ACC112 (cell line): ENCODE measurements around the gene MCF2L.
"Not testable (repeated sequence)": the region's sequence is repeated elsewhere in the genome, so short reads cannot be mapped to it uniquely, and the experiment has no call there.

Experiments
- H2AFZ ChIP-seq: fragments of 200-600 bp; sonication (generic); one replicate; pipeline ENCODE4 v1.6.0; 2017; ENCODE audit warnings: antibody characterized with exemption, low read length; ENCODE audit not compliant: unreplicated experiment
- H3K27ac ChIP-seq: fragments of 200-600 bp; sonication (generic); 2 replicates; pipeline ENCODE4 v1.5.1; 2014; ENCODE audit warnings: low read depth, mild to moderate bottlenecking, antibody characterized with exemption, low read length, moderate library complexity
- H3K27me3 ChIP-seq: fragments of 200-600 bp; sonication (generic); 2 replicates; pipeline ENCODE4 v1.6.1; 2014; ENCODE audit warnings: mild to moderate bottlenecking, antibody characterized with exemption, low read length, moderate library complexity, mixed read lengths; ENCODE audit not compliant: insufficient read depth
- H3K36me3 ChIP-seq: fragments of 200-600 bp; sonication (generic); 2 replicates; pipeline ENCODE4 v1.6.1; 2016; ENCODE audit warnings: mild to moderate bottlenecking, antibody characterized with exemption, low read length, moderate library complexity, mixed read lengths; ENCODE audit not compliant: insufficient read depth
- H3K4me1 ChIP-seq: fragments of 200-600 bp; sonication (generic); one replicate; pipeline ENCODE4 v1.6.1; 2016; ENCODE audit warnings: low read length, mixed read lengths; ENCODE audit not compliant: insufficient read depth, unreplicated experiment, control insufficient read depth
- H3K4me3 ChIP-seq: fragments of 200-600 bp; sonication (generic); 2 replicates; pipeline ENCODE4 v1.5.1; 2014; ENCODE audit warnings: mild to moderate bottlenecking, low read depth, low read length
- H3K79me2 ChIP-seq: fragments of 200-600 bp; sonication (generic); one replicate; pipeline ENCODE4 v1.6.0; 2016; ENCODE audit warnings: low read length; ENCODE audit not compliant: control insufficient read depth, unreplicated experiment, insufficient read depth

The MCF2L gene

GRCh38 chr13:113096052-113096744, 127.2 kb downstream of the MCF2L start:
- no peaks in the 10 kb centered on the region for H3K36me3 ChIP-seq
- H3K4me3 ChIP-seq, result no peak overlapping the region
- H3K27me3 ChIP-seq, result peaks cover 37% of the 10 kb centered on the region
- H3K27ac ChIP-seq, result no peak overlapping the region
- H2AFZ ChIP-seq, result no peak overlapping the region
- no peaks in the 10 kb centered on the region for H3K4me1 ChIP-seq
- H3K79me2 ChIP-seq, result no peaks in the 10 kb centered on the region

GRCh38 chr13:113096745-113097305, 127.8 kb downstream of the MCF2L start:
- H2AFZ ChIP-seq, result no peak overlapping the region
- no peak overlapping the region for H3K4me3 ChIP-seq
- no peaks in the 10 kb centered on the region for H3K4me1 ChIP-seq
- H3K27me3 ChIP-seq, result peaks cover 37% of the 10 kb centered on the region
- H3K36me3 ChIP-seq, result no peaks in the 10 kb centered on the region
- H3K27ac ChIP-seq, result no peak overlapping the region
- no peaks in the 10 kb centered on the region for H3K79me2 ChIP-seq

GRCh38 chr13:113097651-113098050, 128.6 kb downstream of the MCF2L start:
- H3K79me2 ChIP-seq, result no peaks in the 10 kb centered on the region

DNA sequence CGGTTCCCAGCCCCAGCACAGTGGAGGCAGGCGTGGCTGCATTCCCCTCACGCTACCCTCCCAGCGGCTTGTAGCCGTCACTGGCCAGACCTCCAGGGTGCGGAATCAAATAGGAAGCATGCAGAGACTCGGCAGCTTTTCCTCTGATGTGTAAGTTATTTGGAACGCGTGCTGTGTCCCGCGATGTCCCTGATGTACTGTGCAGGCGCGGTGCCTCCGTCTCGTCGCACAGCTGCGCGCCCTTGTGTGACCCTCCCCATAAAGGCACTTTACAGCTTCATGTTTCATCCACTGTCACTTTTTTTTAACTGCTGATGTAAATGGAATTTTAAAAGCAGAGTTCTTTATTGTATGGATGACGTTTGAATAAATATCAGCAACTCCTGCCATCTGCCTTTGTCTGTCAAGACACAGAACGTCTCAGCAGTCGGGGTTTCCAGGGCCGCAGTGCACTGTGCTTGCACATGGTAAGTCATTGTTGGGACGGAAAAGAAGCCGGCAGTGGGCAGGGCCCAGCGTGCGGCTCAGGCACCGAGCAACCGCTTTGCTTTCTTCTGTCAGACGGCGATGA, 129.2 kb downstream of the MCF2L start:
- Histone ChIP-seq H3K4me3 (no peak overlapping the region), H3K79me2 (no peaks in the 10 kb centered on the region), H3K4me1 (no peaks in the 10 kb centered on the region), H3K36me3 (no peaks in the 10 kb centered on the region), H3K27ac (no peak overlapping the region), H2AFZ (no peak overlapping the region), H3K27me3 (peaks cover 36% of the 10 kb centered on the region)

More at GRCh38 chr13:113097651-113098050, 128.6 kb downstream of the MCF2L start:
- H3K4me1 ChIP-seq, result no peaks in the 10 kb centered on the region
- no peak overlapping the region for H3K27ac ChIP-seq
- no peaks in the 10 kb centered on the region for H3K36me3 ChIP-seq
- H2AFZ ChIP-seq, result no peak overlapping the region
- peaks cover 37% of the 10 kb centered on the region for H3K27me3 ChIP-seq
- H3K4me3 ChIP-seq, result no peak overlapping the region

GRCh38 chr13:113099142-113099541, 130.1 kb downstream of the MCF2L start:
- Histone ChIP-seq H3K27ac (no peak overlapping the region), H3K36me3 (no peaks in the 10 kb centered on the region), H2AFZ (no peak overlapping the region), H3K4me1 (no peaks in the 10 kb centered on the region), H3K4me3 (no peak overlapping the region), H3K79me2 (no peaks in the 10 kb centered on the region), H3K27me3 (peaks cover 28% of the 10 kb centered on the region)

GRCh38 chr13:113102302-113102701, 133.3 kb downstream of the MCF2L start:
- H3K4me3 ChIP-seq, H2AFZ ChIP-seq, H3K79me2 ChIP-seq, H3K27ac ChIP-seq, H3K36me3 ChIP-seq, H3K4me1 ChIP-seq: not testable (repeated sequence)
- H3K27me3 ChIP-seq, result peaks cover 17% of the 10 kb centered on the region; the same call in 1 of the 2 replicates

DNA sequence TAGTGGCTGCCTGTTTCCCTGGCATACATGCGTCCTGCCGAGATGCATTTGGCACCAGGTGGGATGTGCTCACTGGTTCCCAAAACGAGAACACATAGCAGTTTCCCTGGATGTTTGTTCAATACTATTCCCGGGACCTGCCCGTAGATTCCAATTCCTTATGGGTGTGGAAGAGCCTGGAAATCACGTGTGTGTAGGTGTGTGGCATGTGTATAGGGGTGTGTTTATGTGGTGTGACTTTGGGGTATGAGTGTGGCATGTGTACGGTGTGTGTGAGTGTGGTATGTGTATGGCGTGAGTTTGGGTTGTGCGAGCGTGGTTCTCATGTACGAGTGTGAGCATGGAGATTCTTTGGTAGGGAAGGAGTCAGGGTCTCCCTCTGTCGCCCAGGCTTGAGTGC, 133.7 kb downstream of the MCF2L start:
- H2AFZ ChIP-seq, result no peak overlapping the region
- no peaks in the 10 kb centered on the region for H3K79me2 ChIP-seq
- no peaks in the 10 kb centered on the region for H3K4me1 ChIP-seq
- H3K36me3 ChIP-seq, result no peaks in the 10 kb centered on the region
- H3K27me3 ChIP-seq, result peaks cover 16% of the 10 kb centered on the region; the same call in 1 of the 2 replicates
- no peak overlapping the region for H3K27ac ChIP-seq
- no peak overlapping the region for H3K4me3 ChIP-seq

DNA sequence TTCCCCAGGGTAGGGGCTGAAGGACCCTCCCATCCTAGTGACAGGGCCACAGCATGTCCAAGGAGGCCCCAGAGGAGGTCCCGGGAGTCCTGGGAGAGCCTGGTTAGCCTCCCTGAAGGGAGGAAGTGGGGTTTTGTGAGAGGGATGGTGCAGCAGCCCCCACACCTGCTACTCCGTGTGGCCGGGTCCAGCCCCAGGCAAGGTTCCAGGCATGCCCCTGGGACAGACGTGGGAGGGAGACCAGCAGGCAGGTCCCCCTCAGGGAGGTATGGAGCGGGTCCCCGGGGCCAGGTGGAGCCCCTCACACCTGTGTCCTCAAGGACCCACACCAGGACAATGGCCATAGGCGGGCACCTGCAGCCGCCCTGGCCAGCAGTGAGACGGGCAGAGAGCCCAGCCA, 134.6 kb downstream of the MCF2L start:
- no peak overlapping the region for H3K4me3 ChIP-seq
- no peak overlapping the region for H2AFZ ChIP-seq
- H3K36me3 ChIP-seq, result no peaks in the 10 kb centered on the region
- peaks cover 6% of the 10 kb centered on the region; the same call in 1 of the 2 replicates for H3K27me3 ChIP-seq
- no peaks in the 10 kb centered on the region for H3K4me1 ChIP-seq
- no peak overlapping the region for H3K27ac ChIP-seq
- no peaks in the 10 kb centered on the region for H3K79me2 ChIP-seq

DNA sequence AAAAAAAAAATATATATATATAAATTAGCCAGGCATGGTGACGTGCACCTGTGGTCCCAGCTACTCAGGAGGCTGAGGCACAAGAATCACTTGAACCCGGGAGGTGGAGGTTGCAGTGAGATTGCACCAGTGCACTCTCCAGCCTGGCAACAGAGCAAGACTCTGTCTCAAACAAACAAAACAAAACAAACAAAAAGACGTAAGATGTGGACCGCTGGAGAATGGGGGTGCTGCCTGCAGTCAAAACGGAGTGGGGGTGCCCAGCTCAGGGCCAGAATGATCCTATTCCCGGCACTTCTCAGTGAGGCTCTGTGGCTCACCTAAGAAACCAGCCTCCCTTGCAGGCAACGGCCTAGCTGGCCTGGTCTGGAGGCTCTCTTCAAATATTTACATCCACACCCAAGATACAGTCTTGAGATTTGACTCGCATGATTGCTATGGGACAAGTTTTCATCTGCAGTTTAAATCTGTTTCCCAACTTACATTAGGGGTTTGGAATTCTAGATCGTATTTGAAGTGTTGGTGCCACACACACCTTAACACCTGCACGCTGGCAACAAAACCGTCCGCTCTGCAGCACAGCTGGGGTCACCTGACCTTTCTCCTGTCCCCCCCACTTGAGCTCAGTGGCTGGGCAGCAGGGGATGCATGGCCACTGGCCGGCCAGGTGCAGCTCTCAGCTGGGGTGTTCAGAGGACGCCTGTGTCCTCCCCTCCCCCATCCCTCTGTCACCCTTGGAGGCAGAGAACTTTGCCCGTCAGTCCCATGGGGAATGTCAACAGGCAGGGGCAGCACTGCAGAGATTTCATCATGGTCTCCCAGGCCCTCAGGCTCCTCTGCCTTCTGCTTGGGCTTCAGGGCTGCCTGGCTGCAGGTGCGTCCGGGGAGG, 136.3 kb downstream of the MCF2L start, which contains the start of gene F7:
Gene F7 (plus strand): TSS at position 760 of the 889 bp plus-strand sequence. CDS start 51 bp downstream, at position 811.
- no peaks in the 10 kb centered on the region for H3K4me1 ChIP-seq
- no peaks in the 10 kb centered on the region for H3K79me2 ChIP-seq
- no peak within 1 kb of the TSS for H3K27ac ChIP-seq
- peaks cover 12% of the 10 kb centered on the region for H3K27me3 ChIP-seq
- no peaks in the 10 kb centered on the region for H3K36me3 ChIP-seq
- H3K4me3 ChIP-seq, result no peak within 1 kb of the TSS
- no peak within 1 kb of the TSS for H2AFZ ChIP-seq

- H3K36me3 ChIP-seq, result no peaks in the 10 kb centered on the region
- no peak overlapping the region for H3K27ac ChIP-seq
- H2AFZ ChIP-seq, result no peak overlapping the region
- no peak overlapping the region for H3K4me3 ChIP-seq
- H3K27me3 ChIP-seq, result peaks cover 19% of the 10 kb centered on the region
- no peaks in the 10 kb centered on the region for H3K4me1 ChIP-seq
- no peaks in the 10 kb centered on the region for H3K79me2 ChIP-seq
Measured at GRCh38 chr13:113105921-113106452, 137.0 kb downstream of the MCF2L start.
